Kidney (tissue), 14 donors: Measurements from ENCODE around the gene SEMA5B. TPM values are rescaled to one million over a fixed set of nuclear protein-coding genes. Genes with fewer than 3 reads are reported as not detected.

ENCODE experiments used
- DNase-seq, 5 donors: peaks; one replicate each; pipeline ENCODE4 v3.0.0-alpha.2; 2013 to 2020
- FAIRE-seq: peaks from 2 replicates; lab custom pipeline; 2012; peaks lifted over from hg19 to GRCh38; lab: Jason Lieb, UNC
- H3K27ac ChIP-seq, 2 donors: one replicate each; pipeline ENCODE4 v1.7.0; 2013; ENCODE audit warnings: low read depth in 2 of 2, low read length in 2 of 2, inconsistent platforms in 1 of 2
- H3K27me3 ChIP-seq: one replicate; pipeline ENCODE4 v1.7.1; 2013; ENCODE audit warnings: low read length, inconsistent platforms; ENCODE audit not compliant: control insufficient read depth, insufficient read depth
- H3K36me3 ChIP-seq, 3 donors: one replicate each; pipeline versions ENCODE4 v1.7.0 to v1.7.1; 2013; ENCODE audit warnings: low read length in 3 of 3, control low read depth in 1 of 3, inconsistent platforms in 1 of 3; ENCODE audit not compliant: insufficient read depth in 3 of 3, control insufficient read depth in 2 of 3
- H3K4me1 ChIP-seq, 3 donors: one replicate each; pipeline versions ENCODE4 v1.7.0 to v1.7.1; 2013; ENCODE audit warnings: low read length in 3 of 3, inconsistent platforms in 1 of 3, low read depth in 1 of 3; ENCODE audit not compliant: control insufficient read depth in 2 of 3, insufficient read depth in 2 of 3
- H3K4me3 ChIP-seq, 3 donors: one replicate each; pipeline versions ENCODE4 v1.7.0 to v1.8.1; 2013; ENCODE audit warnings: low read length in 3 of 3, control low read depth in 1 of 3, inconsistent platforms in 1 of 3
- H3K9ac ChIP-seq, 3 donors: one replicate each; pipeline versions ENCODE4 v1.7.0 to v1.7.1; 2013; ENCODE audit warnings: low read length in 3 of 3, control low read depth in 1 of 3, inconsistent platforms in 1 of 3
- H3K9me3 ChIP-seq, 3 donors: one replicate each; pipeline versions ENCODE4 v1.7.0 to v1.7.1; 2013; ENCODE audit warnings: low read length in 3 of 3, control low read depth in 1 of 3, inconsistent platforms in 1 of 3; ENCODE audit not compliant: control insufficient read depth in 2 of 3, insufficient read depth in 1 of 3
- CTCF ChIP-seq: IDR thresholded peaks from 3 replicates; pipeline ENCODE4 v1.5.1; 2012; ENCODE audit warnings: mild to moderate bottlenecking, moderate library complexity, borderline replicate concordance; ENCODE audit not compliant: insufficient read depth; ENCODE audit errors: extremely low read depth
- intact Hi-C: fragments of 100-400 bp; cut with DNase I; formaldehyde crosslinking; loops from one replicate; pipeline ENCODE4 v1.11.1; 2022
- polyA plus RNA-seq: library from polyadenylated mRNA; stranded (reverse); fragments of 350-450 nt; fragmentation: Illumina TruSeq; extraction: RNeasy Lipid Tissue Mini Kit (QIAGEN cat#74804); gene quantifications from one replicate; pipeline ENCODE4 v1.2.3, GENCODE V29; 2014; ENCODE audit warnings: low read depth, low replicate concordance; ENCODE audit not compliant: insufficient read depth
- total RNA-seq: library from RNA; stranded (reverse); fragmentation: NEBNext Ultra II Directional; extraction: Animal tissue kit (Norgen Biotek cat#: 25700); gene quantifications from one replicate; pipeline ENCODE4 v1.2.1, GENCODE V29; 2021
- donor health status: control.
- donor health status: control.
- donor health status: control.
- donor health status: control.
- donor health status: control.
- donor health status: DM: yes; HTN: yes; CAD: no.
- donor health status: Normal renal cell carcinoma (clear cell type).

SEMA5B gene
- total and polyA plus RNA-seq, 2 donors from 2014 or later: 6.6 to 8.4 TPM

GRCh38 chr3:122886251-122886650, 141.3 kb downstream of the SEMA5B start:
- TF ChIP-seq CTCF: no peak
- H3K9me3 ChIP-seq: no peaks in the 10 kb centered on the region
- no peak overlapping the region for H3K27ac ChIP-seq
- no peaks in the 10 kb centered on the region for H3K36me3 ChIP-seq
- H3K9ac ChIP-seq: no peak overlapping the region
- intact Hi-C loops: no loop called here
- DNase-seq: no peak
- FAIRE-seq: no peak
- H3K4me3 ChIP-seq: no peak overlapping the region
- H3K27me3 ChIP-seq: no peaks in the 10 kb centered on the region
- no peaks in the 10 kb centered on the region for H3K4me1 ChIP-seq

DNA sequence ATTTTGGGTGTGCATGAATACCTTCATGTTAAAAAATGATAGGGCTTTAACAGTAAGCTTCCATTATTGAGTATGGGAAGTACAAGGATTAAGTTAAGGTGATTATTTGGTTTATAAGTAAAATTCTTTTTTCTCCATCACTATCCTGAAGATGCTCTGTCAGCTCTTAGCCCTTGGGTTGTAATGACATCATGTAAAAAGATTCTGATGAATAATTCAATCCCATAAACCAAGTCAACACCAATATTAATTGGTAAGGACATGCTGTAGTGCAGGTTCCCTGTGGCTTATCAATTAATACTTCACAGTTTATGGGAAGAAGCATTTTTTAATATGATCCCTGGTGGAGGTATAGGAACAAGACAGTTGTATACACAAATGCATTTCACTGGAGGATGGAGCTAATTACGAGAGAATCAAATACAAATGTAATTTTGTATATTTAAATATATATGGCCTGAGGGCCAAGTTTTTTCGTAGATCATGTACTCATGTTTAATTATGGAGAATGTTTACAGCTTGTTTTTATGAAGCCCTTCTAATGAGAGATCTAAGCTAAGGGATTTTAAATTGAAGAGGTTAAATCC, 145.1 kb downstream of the SEMA5B start:
- TF ChIP-seq CTCF: no peak
- Histone ChIP-seq H3K27ac (no peak overlapping the region), H3K4me1 (no peaks in the 10 kb centered on the region), H3K36me3 (no peaks in the 10 kb centered on the region), H3K9me3 (no peaks in the 10 kb centered on the region), H3K27me3 (no peaks in the 10 kb centered on the region), H3K4me3 (no peak overlapping the region), H3K9ac (no peak overlapping the region)
- intact Hi-C loops: no loop called here
- DNase-seq (no peak), FAIRE-seq (no peak)

DNA sequence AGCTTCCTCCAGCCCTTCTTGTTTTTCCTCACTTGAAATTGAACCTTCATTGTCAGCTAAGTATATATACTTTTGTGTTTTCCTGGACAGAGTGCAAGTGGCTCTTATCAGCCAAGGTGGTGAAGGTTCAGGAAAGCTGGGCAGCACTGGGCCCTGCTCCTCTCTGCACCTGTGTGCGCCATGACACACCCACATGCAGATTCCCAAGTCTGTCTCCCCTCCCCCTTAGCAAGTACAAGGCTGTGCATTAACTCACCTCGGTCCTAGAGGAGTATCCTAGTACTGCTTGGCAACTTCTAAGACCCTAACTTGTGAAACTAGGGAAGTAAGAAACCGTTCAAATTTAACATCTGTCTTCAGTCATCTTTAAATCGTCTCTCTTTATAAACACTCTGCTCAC, 146.9 kb downstream of the SEMA5B start:
- no peak overlapping the region for H3K9ac ChIP-seq
- no peak overlapping the region for H3K4me3 ChIP-seq
- DNase-seq (no peak), FAIRE-seq (no peak)
- no peaks in the 10 kb centered on the region for H3K36me3 ChIP-seq
- no peak overlapping the region for H3K27ac ChIP-seq
- TF ChIP-seq CTCF: no peak
- no peaks in the 10 kb centered on the region for H3K4me1 ChIP-seq
- intact Hi-C loops: no loop called here
- no peaks in the 10 kb centered on the region for H3K9me3 ChIP-seq
- no peaks in the 10 kb centered on the region for H3K27me3 ChIP-seq

DNA sequence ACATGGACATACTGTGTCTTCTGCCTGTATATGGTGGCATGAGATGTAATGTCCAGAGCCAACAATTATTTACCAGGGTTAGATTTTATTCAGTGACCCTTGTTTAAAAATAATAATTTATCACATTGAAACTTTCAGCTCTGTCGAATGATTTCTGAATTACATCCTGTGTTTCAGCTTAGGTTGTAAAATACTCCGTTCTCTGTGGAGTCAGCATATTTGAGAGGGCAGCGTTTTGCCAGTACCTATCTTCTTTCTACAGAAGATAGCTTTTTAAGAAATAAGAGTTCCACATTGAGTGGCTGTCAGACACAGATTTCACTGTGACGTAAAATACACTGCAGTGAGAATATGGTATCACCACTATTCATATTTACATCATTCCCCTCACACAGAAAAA, 147.4 kb downstream of the SEMA5B start:
- no peak for TF ChIP-seq CTCF
- Histone ChIP-seq H3K9ac (no peak overlapping the region), H3K27me3 (no peaks in the 10 kb centered on the region), H3K4me3 (no peak overlapping the region), H3K9me3 (no peaks in the 10 kb centered on the region), H3K4me1 (no peaks in the 10 kb centered on the region), H3K27ac (no peak overlapping the region), H3K36me3 (no peaks in the 10 kb centered on the region)
- intact Hi-C loops: no loop called here
- DNase-seq: no peak
- no peak for FAIRE-seq
